MCF 10A (cell line): ENCODE data around the gene CISD3. TPM values are rescaled to one million over a fixed set of nuclear protein-coding genes. Genes with fewer than 3 reads are reported as not detected.

Experiments
- BruUV-seq: library from RNA; stranded (reverse); fragments of 400-500 nt; replicated peaks from 2 replicates; lab custom pipeline; 2021; lab: Mats Ljungman, UMichigan
- CTCF ChIA-PET: fragments of 300-600 bp; sonication (Branson Sonifier 250); formaldehyde crosslinking; extraction: SDS; loops from one replicate; lab custom pipeline; 2021; ENCODE audit warnings: antibody characterized with exemption, inconsistent platforms; lab: Yijun Ruan, JAX
- POLR2A ChIA-PET: fragments of 300-600, 350-650 bp; sonication (Branson Sonifier 250); formaldehyde crosslinking; extraction: SDS; loops from one replicate; lab custom pipeline; 2020; ENCODE audit warnings: antibody characterized with exemption, inconsistent platforms; lab: Yijun Ruan, JAX
- DNase-seq: peaks from one replicate; pipeline ENCODE4 v3.0.0-alpha.2; 2018; ENCODE audit not compliant: unreplicated experiment
- H3K27ac Mint-ChIP-seq: one replicate; pipeline ENCODE4 v1.8.0; 2022; ENCODE audit warnings: mild to moderate bottlenecking, low read depth, mixed read lengths; ENCODE audit not compliant: unreplicated experiment
- H3K27me3 Mint-ChIP-seq: one replicate; pipeline ENCODE4 v1.8.0; 2022; ENCODE audit warnings: mixed read lengths; ENCODE audit not compliant: insufficient read depth, unreplicated experiment
- H3K36me3 Mint-ChIP-seq: one replicate; pipeline ENCODE4 v1.8.0; 2022; ENCODE audit warnings: mild to moderate bottlenecking, moderate library complexity, mixed read lengths; ENCODE audit not compliant: insufficient read depth, unreplicated experiment
- H3K4me1 Mint-ChIP-seq: one replicate; pipeline ENCODE4 v1.8.0; 2022; ENCODE audit warnings: mixed read lengths; ENCODE audit not compliant: insufficient read depth, unreplicated experiment
- H3K4me3 Mint-ChIP-seq: one replicate; pipeline ENCODE4 v1.8.0; 2022; ENCODE audit warnings: mild to moderate bottlenecking, moderate library complexity, mixed read lengths; ENCODE audit not compliant: unreplicated experiment
- H3K9me3 Mint-ChIP-seq: one replicate; pipeline ENCODE4 v1.8.0; 2022; ENCODE audit warnings: mixed read lengths; ENCODE audit not compliant: unreplicated experiment
- CTCF ChIP-seq: fragments of 200-600 bp; IDR thresholded peaks from one replicate; pipeline ENCODE4 v1.8.0; 2022; ENCODE audit warnings: antibody characterized with exemption, mild to moderate bottlenecking; ENCODE audit not compliant: unreplicated experiment
- intact Hi-C: fragments of 100-400 bp; cut with micrococcal nuclease; formaldehyde crosslinking; loops from 2 replicates; pipeline ENCODE4 v1.14.1; 2022
- total RNA-seq: library from RNA; stranded (reverse); gene quantifications from 2 replicates; pipeline ENCODE4 v1.2.3, GENCODE V29; 2022

Gene CISD3
- total RNA-seq, 1 experiment from 2014 or later = 42.0 TPM

- Mint-ChIP-seq H3K4me1 (no peaks in the 10 kb centered on the region), H3K27ac (no peak overlapping the region), H3K4me3 (no peak overlapping the region), H3K27me3 (no peaks in the 10 kb centered on the region), H3K9me3 (no peaks in the 10 kb centered on the region), H3K36me3 (peaks cover 46% of the 10 kb centered on the region)
- DNase-seq = no peak
- intact Hi-C loops = no loop called here
- TF ChIP-seq CTCF = no peak
- CTCF ChIA-PET = no interaction called here
- POLR2A ChIA-PET = no interaction called here
- BruUV-seq = no TSS peak
Measured at GRCh38 chr17:38712593-38712992, 17.5 kb upstream of the CISD3 start.

GRCh38 chr17:38713456-38714075 lies 16.6 kb upstream of the CISD3 start:
- Mint-ChIP-seq H3K9me3 (no peaks in the 10 kb centered on the region), H3K4me3 (no peak overlapping the region), H3K27me3 (no peaks in the 10 kb centered on the region), H3K27ac (no peak overlapping the region), H3K36me3 (peaks cover 46% of the 10 kb centered on the region), H3K4me1 (no peaks in the 10 kb centered on the region)
- POLR2A ChIA-PET = no interaction called here
- intact Hi-C loops = no loop called here
- TF ChIP-seq CTCF = no peak
- no TSS peak for BruUV-seq
- no peak for DNase-seq
- CTCF ChIA-PET = interaction anchor here (0.5 kb wide), 1 partner anchor 150 kb away, joined by 3 read pairs; no protein-coding TSS in a partner anchor

- Mint-ChIP-seq H3K36me3 (peaks cover 39% of the 10 kb centered on the region), H3K4me1 (no peaks in the 10 kb centered on the region), H3K27ac (no peak overlapping the region), H3K4me3 (no peak overlapping the region), H3K27me3 (no peaks in the 10 kb centered on the region), H3K9me3 (no peaks in the 10 kb centered on the region)
- CTCF ChIA-PET = interaction anchor here (0.6 to 1.1 kb wide), 3 partner anchors 13 to 338 kb away, joined by 3 read pairs; no protein-coding TSS in a partner anchor
- intact Hi-C loops = no loop called here
- POLR2A ChIA-PET = interaction anchor here (0.5 to 1.6 kb wide), 4 partner anchors 9 to 138 kb away, joined by 3 to 5 read pairs (median 3); partner anchors contain the start of genes MLLT6 and RPL23
- TF ChIP-seq CTCF = no peak
- no TSS peak for BruUV-seq
- no peak for DNase-seq
Measured at GRCh38 chr17:38715216-38715943, 14.8 kb upstream of the CISD3 start.

- ChIA-PET POLR2A (interaction anchor here (0.5 to 1.6 kb wide), 3 partner anchors 11 to 13 kb away, joined by 3 to 5 read pairs (median 3); no protein-coding TSS in a partner anchor), CTCF (interaction anchor here (1.7 kb wide), 1 partner anchor 19 kb away, joined by 8 read pairs; no protein-coding TSS in a partner anchor)
- Mint-ChIP-seq H3K4me3 (no peak overlapping the region), H3K36me3 (peaks cover 28% of the 10 kb centered on the region), H3K4me1 (no peaks in the 10 kb centered on the region), H3K27me3 (no peaks in the 10 kb centered on the region), H3K27ac (no peak overlapping the region), H3K9me3 (no peaks in the 10 kb centered on the region)
- intact Hi-C loops = no loop called here
- no peak for TF ChIP-seq CTCF
- no TSS peak for BruUV-seq
- no peak for DNase-seq
Measured at GRCh38 chr17:38716368-38717005, 13.7 kb upstream of the CISD3 start.
